ENCODE data around the gene NRIP1.
"Not testable (repeated sequence)": the region's sequence is repeated elsewhere in the genome, so short reads cannot be mapped to it uniquely, and the experiment has no call there.

The NRIP1 gene

DNA sequence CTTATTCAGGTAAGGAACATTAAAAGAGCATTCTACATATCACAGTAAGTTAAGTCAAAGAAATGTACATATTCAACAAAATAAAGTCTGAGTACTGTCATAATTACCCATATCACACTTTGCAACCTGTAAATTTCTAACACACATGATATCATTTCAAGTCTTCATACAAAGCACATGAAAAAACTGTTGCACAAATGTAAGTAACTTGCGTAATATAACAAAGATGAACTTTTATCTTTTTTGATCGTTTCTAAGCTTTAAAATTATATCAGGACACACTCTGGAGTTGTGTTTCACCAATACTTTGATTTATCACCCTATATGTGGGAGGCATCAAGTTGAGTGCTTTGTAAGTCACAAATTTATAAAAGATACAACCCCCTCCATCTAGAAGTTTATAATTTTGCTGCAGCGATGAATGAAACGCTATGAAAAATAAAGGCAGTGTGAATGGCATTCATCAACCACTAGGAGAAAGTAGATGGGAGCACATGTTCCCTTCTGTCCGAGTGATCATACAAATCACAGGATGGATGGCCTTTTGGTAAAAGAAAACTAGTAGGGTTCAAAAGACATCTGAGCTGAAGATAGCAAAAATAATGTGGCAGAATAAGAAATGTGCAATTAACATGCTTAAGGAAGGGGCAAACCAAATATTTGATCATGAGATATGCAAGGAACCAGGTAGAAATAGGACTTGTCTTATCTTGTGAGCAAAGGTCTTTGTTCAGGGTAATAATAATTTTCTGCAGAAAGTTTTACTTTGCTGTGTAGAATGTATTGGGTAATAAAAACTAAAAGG is 27.5 kb downstream of the NRIP1 start:
- DNase-seq, result no peak

- DNase-seq, result no peak
Measured at GRCh38 chr21:15036189-15036588, 28.6 kb downstream of the NRIP1 start.

- DNase-seq, result no peak
Measured at GRCh38 chr21:15034126-15034853, 30.5 kb downstream of the NRIP1 start.

DNA sequence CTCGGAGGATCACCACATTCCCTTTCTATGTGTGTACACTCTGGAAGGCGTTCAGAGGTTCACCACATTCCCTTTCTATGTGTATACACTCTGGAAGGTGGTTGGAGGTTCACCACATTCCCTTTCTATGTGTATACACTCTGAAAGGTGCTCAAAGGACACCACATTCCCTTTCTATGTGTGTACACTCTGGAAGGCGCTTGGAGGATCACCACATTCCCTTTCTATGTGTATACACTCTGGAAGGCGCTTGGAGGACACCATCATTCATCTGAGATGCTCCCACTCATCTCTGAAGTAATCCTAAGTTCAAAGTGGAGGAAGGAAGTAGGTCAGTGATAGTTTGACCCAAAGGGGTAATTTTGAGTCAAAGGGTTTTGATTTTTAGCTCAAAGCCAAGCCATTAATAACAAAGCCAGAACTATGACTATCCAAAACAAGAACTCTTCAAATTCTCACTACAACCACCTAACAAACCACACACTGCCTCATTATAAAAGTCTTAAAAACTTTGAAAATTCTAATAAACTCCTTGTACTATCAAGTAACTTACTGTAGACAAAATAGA is 32.9 kb downstream of the NRIP1 start:
- no peak for DNase-seq

DNA sequence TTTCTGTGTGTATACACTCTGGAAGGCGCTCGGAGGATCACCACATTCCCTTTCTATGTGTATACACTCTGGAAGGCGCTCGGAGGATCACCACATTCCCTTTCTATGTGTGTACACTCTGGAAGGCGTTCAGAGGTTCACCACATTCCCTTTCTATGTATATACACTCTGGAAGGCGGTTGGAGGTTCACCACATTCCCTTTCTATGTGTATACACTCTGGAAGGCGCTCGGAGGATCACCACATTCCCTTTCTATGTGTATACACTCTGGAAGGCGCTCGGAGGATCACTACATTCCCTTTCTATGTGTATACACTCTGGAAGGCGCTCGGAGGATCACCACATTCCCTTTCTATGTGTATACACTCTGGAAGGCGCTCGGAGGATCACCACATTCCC is 33.4 kb downstream of the NRIP1 start:
- DNase-seq, result not testable (repeated sequence)

DNA sequence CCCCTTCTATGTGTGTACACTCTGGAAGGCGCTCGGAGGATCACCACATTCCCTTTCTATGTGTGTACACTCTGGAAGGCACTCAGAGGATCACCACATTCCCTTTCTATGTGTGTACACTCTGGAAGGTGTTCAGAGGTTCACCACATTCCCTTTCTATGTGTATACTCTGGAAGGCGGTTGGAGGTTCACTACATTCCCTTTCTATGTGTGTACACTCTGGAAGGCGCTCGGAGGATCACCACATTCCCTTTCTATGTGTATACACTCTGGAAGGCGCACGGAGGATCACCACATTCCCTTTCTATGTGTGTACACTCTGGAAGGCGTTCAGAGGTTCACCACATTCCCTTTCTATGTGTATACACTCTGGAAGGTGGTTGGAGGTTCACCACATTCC is 33.9 kb downstream of the NRIP1 start:
- not testable (repeated sequence) for DNase-seq

- no peak for DNase-seq
Measured at GRCh38 chr21:15029077-15029476, 35.7 kb downstream of the NRIP1 start.

- no peak for DNase-seq
Measured at GRCh38 chr21:15028186-15028585, 36.6 kb downstream of the NRIP1 start.

DNA sequence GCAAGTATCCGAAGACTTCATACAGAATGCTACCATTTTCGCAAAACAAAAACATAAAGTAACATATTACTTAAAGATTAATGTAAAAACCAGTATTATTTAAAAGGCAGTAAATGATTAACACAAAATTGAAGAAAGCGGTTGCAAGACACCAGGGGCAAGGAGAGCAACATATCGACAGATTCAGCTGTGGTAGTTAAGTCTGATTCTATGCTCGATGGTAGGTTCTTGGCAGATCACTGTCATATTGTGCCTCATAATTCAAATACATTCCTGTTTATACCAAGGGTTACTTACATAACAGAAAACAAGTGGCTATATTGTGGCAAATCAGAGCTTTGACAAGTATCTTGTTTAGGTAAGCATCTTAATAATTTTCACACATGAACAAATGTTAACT is 37.7 kb downstream of the NRIP1 start:
- DNase-seq, result no peak

DNA sequence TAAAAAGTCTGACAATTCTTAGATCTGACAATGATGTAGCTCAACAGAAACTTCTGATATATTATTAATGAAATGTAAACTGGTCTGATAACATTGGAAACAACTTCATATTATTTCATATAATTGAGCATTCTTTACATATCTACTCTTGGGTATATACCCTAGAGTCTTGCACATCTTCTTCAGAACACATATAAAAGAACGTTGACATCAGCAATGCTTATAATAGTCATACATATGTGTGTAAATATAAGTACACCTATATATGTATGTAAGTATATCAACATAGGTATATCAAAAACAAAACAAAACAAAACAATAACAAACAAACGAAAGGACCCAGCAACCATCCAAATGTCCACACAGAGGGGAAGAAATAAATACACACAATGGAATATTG is 38.4 kb downstream of the NRIP1 start:
- DNase-seq, result no peak

- DNase-seq, result no peak
Measured at GRCh38 chr21:15023776-15024175, 41.0 kb downstream of the NRIP1 start.

GRCh38 chr21:15022608-15023261 is 42.1 kb downstream of the NRIP1 start:
- DNase-seq, result no peak

DNA sequence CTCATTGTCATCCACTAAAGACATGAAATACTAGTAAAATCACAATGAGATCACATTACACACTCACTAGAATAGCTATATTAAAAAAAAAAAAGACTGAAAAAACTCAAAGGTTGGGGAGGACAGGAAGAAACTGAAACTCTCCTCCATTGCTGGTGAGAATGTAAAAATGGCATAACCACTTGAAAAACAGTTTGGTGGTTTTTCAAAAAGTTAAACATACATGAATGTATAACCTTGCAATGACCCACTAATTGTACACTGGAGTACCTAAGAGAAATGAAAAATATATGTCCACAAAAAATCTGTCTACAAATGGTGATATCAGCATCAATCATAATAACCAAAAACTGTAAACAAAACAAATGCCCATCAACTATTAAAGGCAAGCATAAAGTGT is 44.0 kb downstream of the NRIP1 start:
- no peak for DNase-seq

- DNase-seq, result no peak
Measured at GRCh38 chr21:15018382-15018781, 46.4 kb downstream of the NRIP1 start.

- no peak for DNase-seq
Measured at GRCh38 chr21:15015622-15016471, 49.0 kb downstream of the NRIP1 start.

DNA sequence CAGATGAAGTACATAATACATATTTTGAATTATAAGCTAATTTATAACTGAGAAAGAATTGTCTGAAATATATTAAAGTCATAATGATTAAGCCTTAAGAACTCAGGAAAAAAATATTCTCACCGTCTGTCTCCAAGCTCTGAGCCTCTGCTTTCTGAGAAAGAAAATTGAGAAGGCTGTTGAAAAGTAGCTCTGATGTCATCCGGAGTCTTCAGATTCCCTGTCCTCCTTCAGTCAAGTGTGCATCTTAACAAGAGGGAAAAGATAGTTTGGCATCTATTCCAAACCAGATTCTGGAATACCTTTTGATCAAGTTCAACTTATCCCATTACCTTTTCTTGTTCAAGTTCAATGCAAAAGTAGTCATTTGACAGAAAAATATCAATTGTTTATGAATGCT is 50.6 kb downstream of the NRIP1 start:
- DNase-seq, result no peak

GRCh38 chr21:15011967-15012366 is 52.8 kb downstream of the NRIP1 start:
- DNase-seq, result no peak

DNA sequence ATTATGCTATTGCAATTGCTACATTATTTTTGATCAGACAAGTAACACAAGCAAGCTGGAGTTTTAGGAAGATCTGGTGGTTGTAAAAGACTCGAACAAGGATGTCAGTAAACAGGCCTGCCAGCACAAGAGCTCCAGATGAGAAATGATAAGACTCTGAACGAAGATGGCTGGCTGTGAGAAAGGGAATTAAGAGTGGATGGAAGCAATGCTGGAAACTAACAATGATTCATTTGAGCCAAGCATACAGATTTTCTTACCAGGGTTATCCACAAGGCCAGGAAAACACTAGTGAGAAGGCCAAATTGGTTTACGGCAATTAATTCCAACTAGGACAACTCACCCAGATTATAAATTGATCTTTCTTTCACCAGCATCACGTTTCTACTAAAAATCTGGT is 54.2 kb downstream of the NRIP1 start:
- DNase-seq, result peak; percentile 18

GRCh38 chr21:15009837-15010363 is 54.9 kb downstream of the NRIP1 start:
- DNase-seq, result no peak

GRCh38 chr21:15007716-15008296 is 57.0 kb downstream of the NRIP1 start:
- DNase-seq, result no peak

DNA sequence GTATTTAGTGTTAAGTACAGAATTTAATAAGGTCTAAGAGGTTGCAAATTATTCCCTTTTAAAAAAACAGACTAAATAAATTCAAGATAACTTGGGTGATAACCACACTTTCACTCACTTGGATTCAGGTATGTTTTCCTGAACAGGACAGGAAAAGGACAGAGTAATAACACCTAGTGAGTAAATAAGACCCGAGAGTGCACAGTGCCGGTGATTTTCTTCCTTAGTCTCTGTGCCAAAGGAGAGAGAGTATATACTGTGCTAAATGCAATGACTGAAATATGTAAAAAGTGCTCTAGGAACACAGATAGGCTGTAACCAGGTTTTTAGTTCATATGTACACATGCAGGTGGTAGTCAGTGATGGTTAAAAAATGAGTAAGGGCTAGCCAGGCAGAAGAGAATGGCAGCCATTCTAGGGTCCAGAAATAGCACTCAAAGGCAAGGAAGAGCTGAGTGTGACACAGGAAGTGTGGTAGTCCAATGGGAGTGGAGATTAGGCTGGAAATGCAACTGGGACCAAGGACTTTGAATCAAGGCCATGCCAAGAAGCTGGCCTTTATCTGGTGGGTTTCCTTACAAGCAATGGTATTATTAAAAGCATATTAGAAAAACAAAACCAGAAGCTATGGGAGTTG is 58.1 kb downstream of the NRIP1 start:
- DNase-seq, result no peak
